ENCODE results near the gene CNTN1.

DNA sequence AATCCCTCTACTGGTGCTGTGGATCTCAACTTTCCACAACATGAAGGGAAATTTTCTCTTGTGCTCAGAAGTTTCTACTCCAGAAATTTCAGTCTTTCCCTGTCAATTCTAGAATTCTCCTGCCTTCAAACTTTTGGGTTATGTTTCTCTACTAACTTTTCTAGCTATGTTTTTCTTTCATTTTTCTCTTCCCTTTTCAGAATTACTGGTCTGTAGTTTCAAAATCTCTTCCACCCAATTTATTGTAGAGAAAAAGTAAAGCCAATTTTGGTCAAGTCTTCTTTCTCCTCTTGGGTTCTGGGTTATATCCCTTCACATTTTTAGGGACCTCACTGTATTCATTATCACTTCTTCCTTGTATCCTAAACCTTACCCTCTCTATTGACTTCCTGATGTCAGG, 18.9 kb downstream of the CNTN1 start:
- TF ChIP-seq, protein P1, sequence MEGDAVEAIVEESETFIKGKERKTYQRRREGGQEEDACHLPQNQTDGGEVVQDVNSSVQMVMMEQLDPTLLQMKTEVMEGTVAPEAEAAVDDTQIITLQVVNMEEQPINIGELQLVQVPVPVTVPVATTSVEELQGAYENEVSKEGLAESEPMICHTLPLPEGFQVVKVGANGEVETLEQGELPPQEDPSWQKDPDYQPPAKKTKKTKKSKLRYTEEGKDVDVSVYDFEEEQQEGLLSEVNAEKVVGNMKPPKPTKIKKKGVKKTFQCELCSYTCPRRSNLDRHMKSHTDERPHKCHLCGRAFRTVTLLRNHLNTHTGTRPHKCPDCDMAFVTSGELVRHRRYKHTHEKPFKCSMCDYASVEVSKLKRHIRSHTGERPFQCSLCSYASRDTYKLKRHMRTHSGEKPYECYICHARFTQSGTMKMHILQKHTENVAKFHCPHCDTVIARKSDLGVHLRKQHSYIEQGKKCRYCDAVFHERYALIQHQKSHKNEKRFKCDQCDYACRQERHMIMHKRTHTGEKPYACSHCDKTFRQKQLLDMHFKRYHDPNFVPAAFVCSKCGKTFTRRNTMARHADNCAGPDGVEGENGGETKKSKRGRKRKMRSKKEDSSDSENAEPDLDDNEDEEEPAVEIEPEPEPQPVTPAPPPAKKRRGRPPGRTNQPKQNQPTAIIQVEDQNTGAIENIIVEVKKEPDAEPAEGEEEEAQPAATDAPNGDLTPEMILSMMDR (IDR thresholded peaks at IDR 0.05), result no peak
- TF ChIP-seq POLR2A (IDR thresholded peaks at IDR 0.05), result no peak

Data from lower leg skin (tissue), 3 donors.